HL-60 (cell line): Measurements from ENCODE around the gene NDUFV1.
A peak's percentile ranks its signal among the peaks of the same experiment; 100 is the strongest.
"Not testable (repeated sequence)": the region's sequence is repeated elsewhere in the genome, so short reads cannot be mapped to it uniquely, and the experiment has no call there.

Source experiments
- DNase-seq, 2 experiments: peaks; one replicate each; pipeline ENCODE4 v3.0.0-alpha.2; 2010 to 2020; ENCODE audit warnings: low read depth in 1 of 2, low spot score in 1 of 2
- H3K27ac ChIP-seq: fragments of 250-450 bp; sonication (Bioruptor Pico); replicated peaks from 2 replicates; pipeline ENCODE4 v1.5.1; 2020; ENCODE audit warnings: mild to moderate bottlenecking, moderate library complexity
- H3K27me3 ChIP-seq: fragments of 250-450 bp; sonication (Bioruptor Pico); 2 replicates; pipeline ENCODE4 v1.5.1; 2021; ENCODE audit warnings: mild to moderate bottlenecking, moderate library complexity; ENCODE audit not compliant: insufficient read depth, poor library complexity, severe bottlenecking
- H3K4me3 ChIP-seq: replicated peaks from 2 replicates; pipeline ENCODE4 v1.5.1; 2011; ENCODE audit warnings: mild to moderate bottlenecking, control low read depth, low read length; ENCODE audit not compliant: insufficient read depth
- GABPA ChIP-seq: IDR thresholded peaks from 2 replicates; pipeline ENCODE4 v1.6.1; 2012; ENCODE audit warnings: low read depth
- POLR2AphosphoS5 ChIP-seq: IDR thresholded peaks from 2 replicates; pipeline ENCODE4 v1.6.1; 2012; ENCODE audit warnings: low read depth
- SPI1 ChIP-seq: IDR thresholded peaks from 2 replicates; pipeline ENCODE4 v1.6.1; 2012; ENCODE audit warnings: low read depth, mild to moderate bottlenecking, borderline replicate concordance
- TF ChIP-seq, protein P1 (sequence below): IDR thresholded peaks from one replicate; pipeline ENCODE4 v1.5.1; 2011; ENCODE audit warnings: low read length, control low read depth, inconsistent platforms; ENCODE audit not compliant: insufficient read depth

NDUFV1 gene

GRCh38 chr11:67656278-67656922 lies 49.7 kb downstream of the NDUFV1 start:
- H3K27me3 ChIP-seq, result no peaks in the 10 kb centered on the region
- no peak overlapping the region for H3K27ac ChIP-seq
- no peak overlapping the region for H3K4me3 ChIP-seq
- peak; percentile 51 to 56 for DNase-seq
- TF ChIP-seq, protein P1, sequence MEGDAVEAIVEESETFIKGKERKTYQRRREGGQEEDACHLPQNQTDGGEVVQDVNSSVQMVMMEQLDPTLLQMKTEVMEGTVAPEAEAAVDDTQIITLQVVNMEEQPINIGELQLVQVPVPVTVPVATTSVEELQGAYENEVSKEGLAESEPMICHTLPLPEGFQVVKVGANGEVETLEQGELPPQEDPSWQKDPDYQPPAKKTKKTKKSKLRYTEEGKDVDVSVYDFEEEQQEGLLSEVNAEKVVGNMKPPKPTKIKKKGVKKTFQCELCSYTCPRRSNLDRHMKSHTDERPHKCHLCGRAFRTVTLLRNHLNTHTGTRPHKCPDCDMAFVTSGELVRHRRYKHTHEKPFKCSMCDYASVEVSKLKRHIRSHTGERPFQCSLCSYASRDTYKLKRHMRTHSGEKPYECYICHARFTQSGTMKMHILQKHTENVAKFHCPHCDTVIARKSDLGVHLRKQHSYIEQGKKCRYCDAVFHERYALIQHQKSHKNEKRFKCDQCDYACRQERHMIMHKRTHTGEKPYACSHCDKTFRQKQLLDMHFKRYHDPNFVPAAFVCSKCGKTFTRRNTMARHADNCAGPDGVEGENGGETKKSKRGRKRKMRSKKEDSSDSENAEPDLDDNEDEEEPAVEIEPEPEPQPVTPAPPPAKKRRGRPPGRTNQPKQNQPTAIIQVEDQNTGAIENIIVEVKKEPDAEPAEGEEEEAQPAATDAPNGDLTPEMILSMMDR, result no peak
- TF ChIP-seq SPI1, result peak; percentile 78; the same call in 1 of the 2 replicates

GRCh38 chr11:67657300-67657699 lies 50.6 kb downstream of the NDUFV1 start:
- Histone ChIP-seq H3K27me3 (no peaks in the 10 kb centered on the region), H3K4me3 (no peak overlapping the region), H3K27ac (no peak overlapping the region)
- DNase-seq, result no peak
- no peak for TF ChIP-seq POLR2AphosphoS5
- TF ChIP-seq, protein P1, result no peak
- no peak for TF ChIP-seq SPI1
- no peak for TF ChIP-seq GABPA

GRCh38 chr11:67659651-67660165 lies 53.0 kb downstream of the NDUFV1 start:
- H3K4me3 ChIP-seq, H3K27ac ChIP-seq, H3K27me3 ChIP-seq, DNase-seq: not testable (repeated sequence)

DNA sequence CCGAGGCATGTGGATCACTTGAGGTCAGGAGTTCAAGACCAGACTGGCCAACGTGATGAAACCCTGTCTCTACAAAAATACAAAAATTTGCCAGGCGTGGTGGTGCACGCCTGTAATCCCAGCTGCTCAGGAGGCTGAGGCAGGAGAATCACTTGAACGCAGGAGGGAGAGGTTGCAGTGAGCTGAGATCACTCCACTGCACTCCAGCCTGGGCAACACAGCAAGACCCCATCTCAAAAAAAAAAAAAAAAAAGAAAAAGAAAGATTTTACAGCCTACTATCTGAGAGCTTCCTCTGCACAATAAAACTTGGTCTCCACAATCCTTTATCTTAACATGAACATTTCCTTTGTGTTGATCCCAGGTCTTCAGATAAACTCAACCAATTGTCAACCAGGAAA lies 54.0 kb downstream of the NDUFV1 start:
- H3K27ac ChIP-seq, H3K27me3 ChIP-seq, H3K4me3 ChIP-seq, DNase-seq: not testable (repeated sequence)
